ENCODE results near the gene MARCHF4. TPM values are rescaled to one million over a fixed set of nuclear protein-coding genes. Genes with fewer than 3 reads are reported as not detected.

The MARCHF4 gene
- total and polyA plus RNA-seq, 9 of the 15 experiments (the other 6 are each of a cell fraction or from before 2014, with no cell fraction given): 0.05 TPM; not detected in 8

GRCh38 chr2:216344950-216345300 lies 27.4 kb downstream of the MARCHF4 start:
- ChIA-PET POLR2A (no interaction called here), CTCF (ENCODE audit: low intra/inter-chr PET ratio) (no interaction called here)
- FAIRE-seq (no peak), ATAC-seq (no peak), DNase-seq (ENCODE audit: extremely low read depth in 1 of 4, low spot score in 3 of 4) (no peak)
- Histone ChIP-seq H3K4me3 (no peak overlapping the region), H3K4me1 (replicated peaks in 1 of 2; ENCODE audit: control insufficient read depth in 2 of 2, insufficient read depth in 2 of 2, low read length in 2 of 2) (no peaks in the 10 kb centered on the region), H3K27me3 (ENCODE audit: control insufficient read depth in 2 of 2, insufficient read depth in 2 of 2, low read length in 2 of 2) (peaks cover 0 to 2% of the 10 kb centered on the region in 2 experiments; a peak in 2 of 5 replicates), H3K9ac (ENCODE audit: insufficient read depth in 1 of 2, low read depth in 2 of 2, low read length in 2 of 2) (no peak overlapping the region), H2AFZ (ENCODE audit: low read depth, low read length) (no peak overlapping the region), H3K27ac (ENCODE audit: extremely low read depth, low read depth, low read length) (no peak overlapping the region), H4K20me1 (replicated peaks; ENCODE audit: control insufficient read depth, insufficient read depth, low read length) (no peaks in the 10 kb centered on the region), H3K79me2 (ENCODE audit: control insufficient read depth, insufficient read depth, low read length) (no peaks in the 10 kb centered on the region), H3K4me2 (ENCODE audit: insufficient read depth, low read length) (no peak overlapping the region), H3K36me3 (ENCODE audit: control insufficient read depth, insufficient read depth, low read length) (no peaks in the 10 kb centered on the region), H3K9me1 (ENCODE audit: control insufficient read depth, insufficient read depth, low read length) (no peaks in the 10 kb centered on the region), H3K9me3 (replicated peaks; ENCODE audit: control insufficient read depth, insufficient read depth, low read depth, low read length) (no peaks in the 10 kb centered on the region)
- 10% methylated on average over 2 of the region's 4 CpGs for WGBS (ENCODE audit: insufficient coverage, low coverage, missing lambda C conversion rate)
- BruUV-seq (replicated peaks): no TSS peak
- in situ Hi-C loops (cut with MboI) (no loop called here), intact Hi-C loops (cut with micrococcal nuclease) (no loop called here)
- TF ChIP-seq ZNF239 (CRISPR knock-in tag; IDR thresholded peaks at IDR 0.05) (no peak), CHD7 (IDR thresholded peaks at IDR 0.05; ENCODE audit: low read depth, low read length) (no peak), SRSF9 (IDR thresholded peaks at IDR 0.05; ENCODE audit: borderline replicate concordance, low read depth, low read length) (no peak), E4F1 (CRISPR knock-in tag; IDR thresholded peaks at IDR 0.05; ENCODE audit: borderline replicate concordance) (no peak), RAD51 (IDR thresholded peaks at IDR 0.05; ENCODE audit: borderline replicate concordance, low read depth) (no peak), BACH1 (tag; IDR thresholded peaks at IDR 0.05) (no peak), MCM7 (IDR thresholded peaks at IDR 0.05) (no peak), ZC3H8 (IDR thresholded peaks at IDR 0.05) (no peak), SAP30 (IDR thresholded peaks at IDR 0.05; ENCODE audit: borderline replicate concordance, insufficient read depth, low read depth, low read length, poor library complexity, severe bottlenecking) (no peak), BDP1 (IDR thresholded peaks at IDR 0.05; ENCODE audit: insufficient read depth, insufficient read length) (no peak)

Measured in K562 (cell line).